BJ (cell line): ENCODE data around the gene PVALEF. TPM values are rescaled to one million over a fixed set of nuclear protein-coding genes. Genes with fewer than 3 reads are reported as not detected.
A peak's percentile ranks its signal among the peaks of the same experiment; 100 is the strongest.
"Not testable (repeated sequence)": the region's sequence is repeated elsewhere in the genome, so short reads cannot be mapped to it uniquely, and the experiment has no call there.

Experiments
- CTCF ChIA-PET: fragments of 350-600 bp; formaldehyde crosslinking; extraction: SDS; loops from one replicate; lab custom pipeline; 2021; ENCODE audit warnings: antibody characterized with exemption, inconsistent platforms; lab: Yijun Ruan, JAX
- POLR2A ChIA-PET: fragments of 300-600 bp; sonication (Branson Sonifier 250); formaldehyde crosslinking; extraction: SDS; loops from one replicate; lab custom pipeline; 2021; ENCODE audit warnings: antibody characterized with exemption; lab: Charles Lee
- DNase-seq: peaks from one replicate; pipeline ENCODE4 v3.0.0-alpha.2; 2011; ENCODE audit warnings: low read depth
- H3K27me3 ChIP-seq: 2 replicates; pipeline ENCODE4 v1.6.0; 2011; ENCODE audit warnings: low read length; ENCODE audit not compliant: control insufficient read depth, insufficient read depth
- H3K36me3 ChIP-seq: 2 replicates; pipeline ENCODE4 v1.5.1; 2011; ENCODE audit warnings: low read length; ENCODE audit not compliant: control insufficient read depth, insufficient read depth
- H3K4me3 ChIP-seq: 2 replicates; pipeline ENCODE4 v1.5.1; 2011; ENCODE audit warnings: low read depth, mild to moderate bottlenecking, control low read depth, low read length
- CTCF ChIP-seq: IDR thresholded peaks from 2 replicates; pipeline ENCODE4 v1.5.1; 2011; ENCODE audit warnings: low read depth, mild to moderate bottlenecking, control low read depth, inconsistent platforms, low read length, moderate library complexity; ENCODE audit not compliant: insufficient read depth
- polyA plus RNA-seq: library from polyadenylated mRNA; depleted of rRNA; stranded (reverse); fragments of >200 nt; gene quantifications from 2 replicates; pipeline ENCODE4 v1.2.3, GENCODE V29; 2011

Gene PVALEF
- polyA plus RNA-seq, 1 experiment, result not detected

- Histone ChIP-seq H3K27me3 (no peaks in the 10 kb centered on the region), H3K4me3 (peak overlapping the region; percentile 47), H3K36me3 (no peaks in the 10 kb centered on the region; the same call in none of the 2 replicates)
- ChIA-PET CTCF (interaction anchor here (0.9 kb wide), 1 partner anchor 15 kb away, joined by 3 read pairs; the partner anchor contains the start of genes NDUFAF8 and TEPSIN), POLR2A (no interaction called here)
- no peak for TF ChIP-seq CTCF
- DNase-seq, result no peak
Measured at GRCh38 chr17:81223762-81224130, 58.4 kb downstream of the PVALEF start.

- CTCF ChIA-PET, H3K27me3 ChIP-seq, H3K4me3 ChIP-seq, POLR2A ChIA-PET, DNase-seq: not testable (repeated sequence)
- H3K36me3 ChIP-seq, result peaks cover 22% of the 10 kb centered on the region
Measured at GRCh38 chr17:81227630-81228029, 62.3 kb downstream of the PVALEF start.

GRCh38 chr17:81228420-81228819, 63.1 kb downstream of the PVALEF start:
- ChIA-PET CTCF (no interaction called here), POLR2A (no interaction called here)
- no peak for DNase-seq
- H3K27me3 ChIP-seq, result no peaks in the 10 kb centered on the region
- no peak for TF ChIP-seq CTCF
- peaks cover 27% of the 10 kb centered on the region for H3K36me3 ChIP-seq
- H3K4me3 ChIP-seq, result no peak overlapping the region

GRCh38 chr17:81228834-81229665, 63.7 kb downstream of the PVALEF start:
- DNase-seq, result no peak
- CTCF ChIA-PET, result no interaction called here
- no peak overlapping the region for H3K4me3 ChIP-seq
- H3K27me3 ChIP-seq, result no peaks in the 10 kb centered on the region
- no peak for TF ChIP-seq CTCF
- H3K36me3 ChIP-seq, result peaks cover 30% of the 10 kb centered on the region
- POLR2A ChIA-PET, result no interaction called here

GRCh38 chr17:81229666-81229920, 64.3 kb downstream of the PVALEF start:
- H3K27me3 ChIP-seq, result no peaks in the 10 kb centered on the region
- CTCF ChIA-PET, result no interaction called here
- DNase-seq, result no peak
- H3K36me3 ChIP-seq, result peaks cover 30% of the 10 kb centered on the region
- TF ChIP-seq CTCF, result no peak
- POLR2A ChIA-PET, result no interaction called here
- no peak overlapping the region for H3K4me3 ChIP-seq
